NCI-H1930 (cell line): Measurements from ENCODE around the gene GALT.

Experiments
- DNase-seq, 2 experiments: peaks; one replicate each; lab custom pipeline; 2025; lab: John Stamatoyannopoulos, UW

GALT gene

DNA sequence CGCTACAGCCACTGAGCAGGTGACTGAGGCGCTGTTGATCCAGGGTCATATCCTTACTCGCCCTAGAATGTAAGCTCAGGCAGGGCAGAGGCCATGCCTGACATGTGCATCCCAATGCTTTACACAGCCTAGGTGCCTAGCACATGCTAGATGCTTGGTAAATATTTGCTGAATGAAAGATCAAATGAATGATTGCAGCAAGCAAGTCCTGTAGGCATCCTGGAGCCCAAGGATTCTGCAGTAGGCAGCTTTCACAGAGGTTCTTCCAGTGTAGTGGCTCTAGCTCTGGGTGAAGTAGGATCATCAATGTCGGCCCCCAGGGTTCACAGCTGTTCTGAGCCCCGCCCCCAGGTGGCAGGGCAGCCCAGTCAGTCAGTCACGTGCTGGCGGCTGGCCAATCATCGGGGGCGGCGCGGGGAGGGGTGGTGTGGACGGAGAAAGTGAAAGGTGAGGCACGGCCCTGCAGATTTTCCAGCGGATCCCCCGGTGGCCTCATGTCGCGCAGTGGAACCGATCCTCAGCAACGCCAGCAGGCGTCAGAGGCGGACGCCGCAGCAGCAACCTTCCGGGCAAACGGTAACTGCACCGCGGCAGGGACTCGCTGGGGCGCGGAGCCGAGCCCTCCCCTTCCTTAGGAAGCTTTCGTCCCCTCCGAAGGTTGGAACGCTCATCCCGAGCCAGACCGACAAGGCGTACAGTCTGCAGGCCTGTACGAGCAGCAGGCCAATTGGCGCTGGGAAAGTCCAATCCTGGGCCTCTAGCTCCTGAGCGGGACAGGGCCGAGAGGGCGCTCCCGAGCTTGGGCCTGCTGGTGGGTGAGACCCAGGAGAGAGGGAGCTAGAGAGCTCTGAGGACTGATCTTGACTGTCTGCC lies at the start of gene GALT:
TSS of gene GALT (plus strand) at position 465 of the 873 bp plus-strand sequence. CDS start at position 495, 30 bp downstream.
- DNase-seq, result peak; percentile 92 to 93

DNA sequence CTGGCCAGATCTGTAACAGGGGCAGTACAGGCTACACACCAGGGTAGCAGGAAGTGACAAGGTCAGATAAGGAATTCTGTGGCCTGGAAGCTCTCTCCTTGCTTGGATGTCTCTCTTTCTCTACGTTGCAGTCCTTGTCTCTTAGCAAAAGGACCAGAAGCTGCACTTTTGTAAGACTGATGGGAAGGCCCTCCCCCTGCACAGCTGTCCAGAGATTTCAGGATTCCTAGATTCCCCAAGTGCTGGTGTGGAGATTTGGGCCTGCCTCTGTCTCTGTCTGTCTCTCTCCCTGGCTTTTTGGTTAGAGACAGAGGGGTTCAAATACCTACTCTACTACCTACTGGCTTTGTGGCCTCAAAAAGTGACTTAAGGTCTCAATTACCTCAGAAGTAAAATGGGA lies 46.9 kb upstream of the GALT start:
- no peak for DNase-seq

DNA sequence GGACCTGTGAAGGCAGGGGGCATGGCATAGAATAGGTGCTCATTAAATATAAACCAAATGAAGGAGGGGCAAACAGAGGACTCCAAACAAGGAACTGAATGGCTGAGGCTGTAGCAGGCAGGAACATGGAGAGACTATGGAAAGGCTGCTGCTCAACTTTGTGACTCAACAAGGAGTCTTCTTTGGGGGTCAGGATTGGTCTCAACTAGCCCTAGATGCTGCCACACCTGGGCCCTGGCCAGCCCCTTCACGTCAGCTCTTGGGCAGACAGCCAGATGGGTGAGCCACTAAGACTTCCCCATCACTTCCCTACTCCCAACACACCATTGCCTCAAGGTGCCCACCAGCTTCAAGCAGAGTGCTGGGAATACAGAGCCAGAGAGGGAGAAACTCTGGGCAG lies 45.6 kb upstream of the GALT start:
- no peak for DNase-seq

DNA sequence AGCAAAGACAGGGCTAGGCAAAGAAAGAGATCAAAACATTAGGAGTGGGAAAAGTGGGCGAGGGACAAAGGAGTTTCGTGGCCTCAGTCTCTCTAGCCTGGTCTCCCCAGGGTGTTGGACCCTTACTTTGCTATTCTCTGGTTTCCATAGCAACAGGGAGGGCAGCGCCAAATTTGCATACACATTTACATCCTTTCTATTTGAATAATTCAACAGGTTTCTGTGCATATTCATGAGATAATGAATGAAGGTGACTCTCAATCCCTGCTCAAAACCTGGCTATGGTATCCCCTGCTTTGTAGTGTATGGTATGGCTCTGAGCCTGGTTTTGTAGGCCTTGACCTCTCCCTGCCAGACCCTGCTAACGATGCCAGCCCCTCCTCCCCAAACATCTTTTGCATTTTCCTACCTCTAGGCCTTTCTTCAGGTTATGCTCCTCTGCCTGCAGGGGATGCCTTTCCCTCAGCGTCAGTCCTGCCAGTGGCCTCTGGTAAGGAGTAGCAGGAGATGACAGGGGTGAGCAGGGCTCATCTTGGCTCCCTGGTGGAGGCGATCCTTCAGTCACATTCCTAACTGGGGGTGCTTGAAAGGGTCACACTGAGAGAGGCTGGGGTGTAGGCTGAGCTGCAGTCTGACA lies 44.4 kb upstream of the GALT start:
- no peak for DNase-seq

DNA sequence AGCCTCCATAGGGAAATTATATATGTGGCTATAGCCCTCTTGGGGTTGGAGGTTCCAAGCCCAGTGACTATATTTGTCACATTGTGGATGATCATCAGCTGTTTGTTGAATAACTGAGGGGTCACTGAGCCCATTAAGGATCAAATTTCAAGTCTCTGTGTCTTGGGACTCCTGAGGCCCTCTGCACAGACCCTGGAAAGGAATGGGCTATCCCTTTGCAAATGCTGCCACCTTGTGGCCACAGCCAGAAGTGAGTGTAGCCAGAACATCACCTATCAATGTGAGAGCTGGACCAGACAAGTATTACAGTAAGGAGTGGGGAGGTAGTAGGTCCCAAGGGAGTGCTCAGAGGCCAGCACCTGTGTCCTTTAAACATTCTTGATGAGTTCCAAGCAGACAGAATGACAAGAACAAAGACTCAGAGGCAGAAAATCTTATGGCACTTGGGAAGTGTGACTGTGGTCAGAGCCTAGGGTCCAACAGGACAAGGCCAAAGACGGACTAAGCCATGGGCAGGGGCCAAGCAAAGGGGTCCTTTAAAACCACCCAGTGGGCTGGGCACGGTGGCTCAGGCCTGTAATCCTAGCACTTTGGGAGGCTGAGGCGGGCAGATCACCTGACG lies 42.8 kb upstream of the GALT start:
- DNase-seq, result peak; percentile 46 to 75

DNA sequence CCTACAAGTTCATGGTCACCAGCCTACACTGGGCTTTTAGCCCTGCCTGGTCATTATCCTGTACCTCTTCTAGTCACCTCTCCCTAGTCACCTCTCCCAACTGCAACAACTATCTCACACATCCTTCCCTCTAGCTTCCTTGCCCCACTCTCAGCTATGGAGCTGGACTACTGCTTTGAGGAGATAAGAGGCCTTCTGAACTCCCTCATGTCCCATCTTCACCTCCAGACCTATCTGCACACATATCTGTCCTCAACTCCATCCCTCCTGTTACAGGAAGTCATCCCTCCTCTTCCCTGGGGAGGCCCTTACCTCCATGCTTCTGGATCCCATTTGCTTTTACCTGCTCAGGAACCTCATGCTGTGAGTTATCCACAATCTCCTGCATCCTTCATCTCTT lies 40.3 kb upstream of the GALT start:
- DNase-seq, result no peak

DNA sequence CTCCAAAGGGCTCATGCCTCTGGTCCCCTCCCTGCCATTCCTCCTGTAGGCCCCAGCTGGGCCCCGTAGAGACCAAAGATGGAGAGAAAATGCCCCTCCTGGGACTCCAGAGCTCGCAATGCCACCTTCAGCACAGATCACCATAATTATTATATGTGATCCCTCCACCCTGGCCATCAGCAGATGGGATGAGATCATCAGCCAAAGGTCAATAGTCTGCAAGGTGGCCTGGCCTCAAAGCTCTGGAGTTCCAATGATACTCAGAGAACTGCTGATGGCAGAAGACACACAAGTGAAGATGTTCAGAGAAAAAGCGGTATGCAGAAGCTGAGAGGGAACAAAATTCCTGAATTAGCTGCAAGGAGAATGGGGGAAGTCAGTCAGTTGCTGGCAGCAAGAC lies 39.6 kb upstream of the GALT start:
- no peak for DNase-seq

DNA sequence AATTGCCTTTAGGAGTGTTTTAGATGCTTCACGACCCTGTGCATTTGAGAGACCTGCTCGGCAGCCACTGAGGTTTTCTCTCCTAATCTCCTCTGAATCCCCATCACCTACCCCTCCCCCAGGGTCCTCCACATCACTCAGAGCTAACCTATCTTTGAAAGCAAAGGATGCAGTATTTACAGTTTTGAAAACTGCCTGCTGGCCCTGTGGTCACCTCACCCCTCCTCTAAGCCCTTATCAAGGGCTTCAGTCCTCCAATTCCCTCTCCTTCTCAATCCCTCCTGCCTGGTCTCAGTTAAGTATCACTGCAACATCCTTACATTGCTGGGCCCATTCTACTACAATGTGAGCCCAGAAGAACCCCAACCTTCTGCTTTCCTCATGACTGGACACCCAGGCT lies 39.1 kb upstream of the GALT start:
- DNase-seq, result no peak

DNA sequence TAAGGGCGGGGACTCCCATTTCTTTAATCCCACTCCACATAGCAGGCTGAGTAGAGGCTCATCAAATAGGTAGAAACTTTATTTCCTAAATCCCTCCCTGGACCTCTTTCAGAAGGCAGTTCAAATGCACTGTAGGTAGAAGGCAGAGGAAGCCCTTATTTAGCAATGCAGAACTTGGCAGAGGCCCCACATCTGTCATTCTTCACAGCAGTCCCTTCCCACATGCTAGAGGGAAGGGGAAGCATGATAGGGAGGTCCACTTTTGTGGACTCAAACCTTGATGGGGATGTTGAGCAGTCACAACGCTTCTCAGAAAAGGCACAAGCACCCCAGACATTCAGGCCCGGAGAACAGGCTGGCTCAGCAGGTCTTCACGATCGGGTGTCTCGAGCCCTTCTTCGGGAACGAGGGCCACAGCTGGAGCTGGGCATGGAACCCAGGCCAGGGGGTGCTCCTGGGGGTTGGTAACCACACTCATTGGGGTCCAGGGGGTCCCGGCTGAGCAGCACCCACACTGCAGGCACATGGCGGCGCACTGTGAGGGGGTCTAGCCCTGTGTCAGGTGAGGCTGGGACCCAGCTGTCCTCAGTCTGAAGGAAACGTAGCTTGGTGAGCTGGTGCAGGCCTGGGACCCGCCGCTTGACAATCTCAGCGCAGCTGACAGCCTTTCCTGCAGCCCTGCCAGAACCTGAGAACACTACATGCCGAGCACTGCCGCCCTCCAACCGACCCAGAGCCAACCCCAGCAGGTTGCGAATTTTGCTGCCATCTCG lies 35.9 kb upstream of the GALT start:
- no peak for DNase-seq

DNA sequence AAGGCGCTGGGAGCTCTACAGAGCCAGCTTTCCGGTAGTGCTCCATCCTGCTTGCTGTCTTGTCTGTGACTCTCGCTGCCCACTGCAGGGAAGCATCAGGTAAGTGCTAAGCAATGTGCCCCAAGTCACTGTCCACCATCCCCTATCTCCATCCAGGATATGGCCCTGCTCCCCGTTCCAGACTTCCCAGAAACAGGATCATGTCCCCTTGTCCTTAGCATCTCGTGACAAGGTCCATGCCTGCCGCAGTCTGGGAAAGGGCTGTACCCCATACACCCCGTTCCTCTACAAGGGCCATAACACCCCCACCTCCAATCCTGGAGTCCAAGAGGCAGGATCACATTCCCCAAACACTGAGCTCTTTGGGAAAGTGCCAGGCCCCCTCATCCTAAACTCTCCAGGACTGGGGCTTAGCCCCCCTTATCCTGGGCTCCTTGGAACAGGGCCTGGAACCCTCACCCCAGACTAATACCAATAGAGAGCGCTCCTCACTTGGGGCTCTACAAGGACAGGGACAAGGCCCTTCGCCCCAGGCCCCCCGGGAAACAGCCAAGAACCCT lies 35.1 kb upstream of the GALT start:
- no peak for DNase-seq

DNA sequence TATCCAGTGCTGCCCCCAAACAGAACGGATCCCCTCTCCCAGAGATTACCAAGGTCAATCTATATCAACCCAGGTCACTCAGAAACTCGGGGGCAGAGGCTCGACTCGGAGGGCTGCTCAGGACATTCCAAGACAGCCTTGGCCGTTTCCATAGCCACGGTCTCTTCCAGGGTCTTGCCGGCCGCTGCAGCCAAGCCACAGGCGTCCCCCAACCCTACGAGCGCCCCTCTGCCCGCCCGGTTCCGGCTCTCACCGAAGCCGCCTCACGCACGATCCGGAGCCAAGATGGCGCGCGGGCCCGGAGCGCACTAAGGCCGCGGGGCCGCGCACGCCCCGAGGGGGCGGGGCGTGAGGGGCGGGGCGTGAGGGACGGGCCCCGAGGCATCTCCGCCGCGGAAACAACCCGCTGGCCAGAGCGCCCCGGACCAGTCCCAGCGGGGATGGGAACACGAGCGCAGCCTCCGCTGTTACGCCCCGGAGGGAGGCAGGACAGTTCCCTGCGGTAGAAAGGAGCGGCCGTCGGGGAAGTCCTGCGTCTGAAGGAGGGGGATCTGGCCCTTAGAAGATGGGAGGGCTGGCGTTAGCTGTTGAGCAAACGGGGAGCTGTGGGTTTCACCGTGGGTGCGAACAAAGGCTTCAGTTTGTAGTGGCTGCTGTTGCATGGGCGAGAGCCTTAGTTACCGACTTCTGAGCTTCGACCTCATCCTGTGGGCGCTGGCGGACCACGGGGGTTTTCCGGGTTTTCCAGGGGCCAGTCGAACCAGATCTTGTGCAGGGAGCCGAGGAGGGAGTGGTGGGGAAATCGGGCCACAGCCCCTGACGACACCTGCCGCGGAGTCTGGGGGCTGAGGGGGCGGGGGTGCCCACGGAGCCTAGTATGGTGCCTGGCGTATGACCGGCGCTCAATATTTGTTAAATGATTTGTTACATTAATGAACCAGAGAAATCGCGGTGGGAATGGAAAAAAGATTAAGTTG lies 34.4 kb upstream of the GALT start, which contains the start of gene RPP25L:
TSS of gene RPP25L (minus strand) at position 287 of the 977 bp plus-strand sequence. CDS start 801 bp downstream, outside the sequence.
- DNase-seq, result peak; percentile 78 to 95

DNA sequence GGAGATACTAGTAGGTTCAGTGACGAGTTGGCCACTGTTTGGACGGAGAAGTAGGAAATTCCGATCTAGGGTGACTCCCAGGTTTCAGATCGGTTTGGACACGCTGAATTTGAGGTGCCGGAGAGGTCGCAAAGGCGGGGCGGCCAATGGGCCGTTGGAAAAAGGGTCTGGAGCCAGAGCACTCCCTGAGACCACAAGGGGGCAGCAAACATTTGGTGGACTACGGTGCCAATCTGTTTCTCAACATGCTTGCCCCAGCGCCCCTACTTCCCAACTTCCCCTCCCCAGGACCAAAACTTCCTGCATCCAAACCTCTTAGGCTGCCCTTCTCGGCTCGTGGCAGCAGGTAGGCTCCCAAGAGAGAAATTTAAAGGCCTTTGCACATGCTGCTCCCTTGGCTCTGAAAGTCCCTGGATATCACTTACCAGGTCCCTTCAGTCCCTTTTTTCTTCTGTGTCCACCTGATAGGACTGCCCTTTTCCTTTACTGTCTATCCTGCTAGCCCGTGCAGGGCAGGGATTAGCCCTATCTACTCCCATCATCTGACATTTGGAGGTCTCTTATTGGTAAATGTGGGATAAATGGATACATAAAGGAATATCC lies 33.6 kb upstream of the GALT start:
- peak; percentile 71 to 93 for DNase-seq

DNA sequence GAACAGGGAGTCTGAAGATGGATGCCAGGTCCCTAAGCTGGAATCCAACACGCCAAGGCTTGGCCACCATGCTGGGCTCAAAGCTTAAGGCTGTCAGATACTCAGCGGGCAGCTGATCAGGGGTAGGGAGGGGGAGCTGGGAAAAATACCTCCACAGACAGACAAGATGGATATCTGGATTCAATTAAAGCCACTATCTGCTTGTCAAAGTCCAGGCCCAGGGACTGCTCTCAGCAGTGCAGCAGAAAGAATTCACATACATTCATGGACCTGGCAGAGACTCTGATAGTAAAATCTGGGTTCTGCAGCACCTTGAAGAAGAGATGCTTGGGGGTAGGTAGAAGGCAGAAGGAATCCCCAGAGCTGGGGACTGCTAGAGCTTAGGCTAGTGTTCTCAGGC lies 31.3 kb upstream of the GALT start:
- DNase-seq, result no peak

DNA sequence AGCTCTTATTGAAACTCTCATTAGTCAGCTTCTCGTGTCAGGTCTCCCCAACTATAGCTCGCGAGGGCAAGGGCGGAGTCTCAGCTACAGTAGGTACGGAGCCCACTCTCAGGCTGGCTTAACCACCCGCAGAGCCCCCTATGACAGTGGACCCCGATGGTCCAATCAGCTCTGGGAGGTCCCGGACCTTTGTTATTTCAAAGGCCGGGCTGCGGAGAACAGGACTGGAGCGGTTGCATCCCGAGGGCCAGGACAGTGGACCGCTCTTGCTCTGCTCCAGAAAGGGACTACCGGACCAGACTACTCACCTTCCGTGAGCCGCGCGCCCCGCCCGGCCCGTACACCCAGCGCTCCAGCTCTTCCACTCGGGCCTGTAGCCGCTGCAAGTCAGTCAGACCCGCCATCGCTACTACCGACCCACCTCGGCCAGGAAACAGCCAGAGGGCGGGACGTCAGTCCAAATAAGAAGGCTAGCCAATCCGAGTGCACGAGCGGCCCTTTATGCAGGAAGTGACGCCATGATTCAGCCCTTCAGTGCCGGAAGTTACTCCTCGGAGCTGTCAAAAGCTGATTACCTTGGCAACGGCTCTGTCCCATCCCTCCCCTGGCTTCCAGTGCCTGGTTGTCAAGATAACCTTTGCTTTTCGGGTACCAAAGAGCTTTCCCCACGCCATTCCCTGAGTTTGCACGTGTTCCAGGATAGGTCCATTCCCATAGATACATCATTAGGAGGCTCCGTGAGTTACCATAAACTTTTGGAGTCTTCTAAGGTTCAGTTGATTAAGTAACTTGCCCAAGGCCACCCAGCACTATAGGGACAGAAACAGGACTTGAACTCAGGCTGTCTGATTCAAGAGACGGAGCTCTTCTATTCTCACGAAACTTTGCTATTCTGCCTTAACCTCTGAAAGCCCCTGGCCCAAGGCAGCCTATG lies 26.1 kb upstream of the GALT start, which contains the start of gene DCTN3:
TSS of gene DCTN3 (minus strand) at position 435 of the 934 bp plus-strand sequence. CDS start at position 404, 31 bp downstream.
- DNase-seq, result peak; percentile 90 to 91

DNA sequence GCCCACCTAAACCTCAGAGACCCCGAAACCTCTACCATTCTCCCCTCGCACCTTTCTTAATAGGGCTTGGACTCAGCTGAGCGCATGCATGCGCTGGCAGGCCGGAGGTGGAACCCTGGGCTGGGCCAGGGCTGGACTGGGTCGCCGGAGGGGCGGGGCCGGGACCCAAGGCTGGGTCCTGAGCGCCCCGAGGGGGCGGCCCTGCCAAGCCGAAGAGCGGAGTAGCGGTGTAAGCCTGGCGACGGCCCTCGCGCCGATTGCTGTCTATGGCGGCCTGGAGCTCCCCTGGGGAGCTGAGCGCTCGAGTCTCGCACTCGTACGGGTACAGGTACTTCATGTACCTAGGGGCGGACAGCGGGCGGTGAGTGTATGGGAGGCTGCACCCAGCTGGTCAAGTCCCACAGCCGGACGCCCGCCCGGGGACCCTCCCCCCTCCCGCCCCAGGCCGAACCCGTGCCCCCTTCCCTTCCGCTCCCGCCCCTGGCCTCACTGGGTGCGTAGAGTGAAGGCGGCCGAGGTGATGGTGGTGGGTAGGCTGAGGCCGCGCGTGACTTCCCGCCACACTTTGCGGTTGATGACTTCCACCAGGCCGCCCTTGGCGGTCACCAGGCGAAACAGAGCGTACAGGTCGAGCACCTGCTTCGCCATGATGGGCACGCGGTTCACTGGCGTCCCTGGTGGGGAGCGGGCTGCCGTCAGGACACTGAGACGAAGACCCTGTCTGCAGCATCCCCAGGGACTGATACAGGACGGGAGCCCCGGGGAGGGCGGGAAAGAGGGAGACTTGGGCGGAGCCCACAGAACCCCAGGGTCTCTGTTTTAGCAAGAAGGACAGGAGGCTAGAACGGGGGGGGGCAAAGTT lies 22.9 kb upstream of the GALT start:
- no peak for DNase-seq

DNA sequence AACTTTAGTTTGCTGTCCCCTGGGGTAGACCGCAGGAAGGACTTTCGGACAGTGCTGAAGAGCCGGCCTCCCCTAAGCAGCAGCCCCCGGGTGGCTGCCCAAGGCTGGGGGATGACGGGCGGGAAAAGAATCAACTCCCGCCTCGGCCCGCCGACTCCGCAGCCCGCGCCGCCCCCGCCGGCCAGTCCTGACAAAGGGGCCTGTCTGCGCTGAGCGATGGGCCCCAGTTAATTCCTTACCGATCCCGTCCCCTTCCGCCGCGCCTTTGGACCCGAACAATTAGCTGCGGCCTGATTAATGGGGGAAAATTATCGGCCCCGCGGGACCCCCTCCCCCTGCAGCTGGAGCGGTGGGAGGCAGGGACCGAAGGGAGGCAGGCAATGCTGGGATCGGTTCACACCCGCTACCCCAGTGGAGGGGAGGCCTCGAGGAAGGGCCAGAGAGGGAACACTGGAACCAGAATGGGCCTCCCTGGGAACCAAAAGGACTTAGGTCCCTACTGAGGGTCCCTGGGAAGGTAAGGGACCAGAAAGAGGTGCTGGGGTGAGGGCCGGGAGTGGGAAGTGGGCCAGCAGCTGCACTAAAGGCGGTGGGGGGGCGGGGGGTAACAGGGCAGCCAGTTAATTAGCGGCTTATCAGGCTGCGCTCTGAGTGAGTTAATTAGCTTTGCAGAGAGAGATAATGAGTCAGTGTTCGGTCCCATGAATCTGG lies 21.8 kb upstream of the GALT start:
- DNase-seq, result no peak

DNA sequence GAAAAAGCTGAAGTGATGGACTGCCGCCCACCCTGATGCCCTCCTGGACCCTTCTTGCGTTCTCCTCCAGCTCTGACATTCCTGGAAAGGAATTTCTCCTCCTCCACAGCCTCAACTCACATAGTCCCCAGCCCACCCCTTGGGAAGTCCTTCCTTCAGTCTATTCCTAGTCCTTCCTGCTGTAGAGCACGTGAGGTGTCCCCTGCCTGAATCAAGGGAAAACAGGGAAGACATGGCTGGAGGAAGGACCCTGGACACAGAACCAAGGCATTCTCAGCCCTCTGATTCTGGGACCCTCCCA lies 21.3 kb upstream of the GALT start:
- DNase-seq, result no peak
